Ovary (tissue), 3 donors: ENCODE measurements around the gene FOXG1.

Experiments used
- CTCF ChIP-seq, 3 donors: fragments of 450-650 bp in 2 of 3; fragments of 200-600 bp in 1 of 3; IDR thresholded peaks; one replicate each; pipeline versions ENCODE4 v1.5.1 to v1.8.0; 2016 to 2022; ENCODE audit warnings: antibody characterized with exemption in 3 of 3, mild to moderate bottlenecking in 1 of 3
- EP300 ChIP-seq: sonication (generic); formaldehyde crosslinking; IDR thresholded peaks from one replicate; pipeline ENCODE4 v1.6.1; 2017; ENCODE audit warnings: antibody characterized with exemption
- donor health status: DM: no; HTN: no; CAD: no.

- TF ChIP-seq EP300 = no peak
- no peak for TF ChIP-seq CTCF (IDR thresholded peaks at IDR 0.05)
These were observed 10.2 kb upstream of the FOXG1 start for GRCh38 chr14:28756269-28756883.
